Activated T-cell treated with anti-CD3 and anti-CD28 coated beads for 48 hours (primary cell): ENCODE measurements around the gene EGLN1.

Source experiments
- DNase-seq: peaks from one replicate; pipeline ENCODE4 v3.0.0-alpha.2; 2020; ENCODE audit warnings: low read depth

Gene EGLN1

GRCh38 chr1:231421546-231421970 is 529 bp downstream of the EGLN1 start:
- DNase-seq: peak; percentile 45

GRCh38 chr1:231420959-231421545 is 1.0 kb downstream of the EGLN1 start:
- peak; percentile 31 for DNase-seq

- no peak for DNase-seq
These were observed 1.7 kb downstream of the EGLN1 start for GRCh38 chr1:231420299-231420958.

DNA sequence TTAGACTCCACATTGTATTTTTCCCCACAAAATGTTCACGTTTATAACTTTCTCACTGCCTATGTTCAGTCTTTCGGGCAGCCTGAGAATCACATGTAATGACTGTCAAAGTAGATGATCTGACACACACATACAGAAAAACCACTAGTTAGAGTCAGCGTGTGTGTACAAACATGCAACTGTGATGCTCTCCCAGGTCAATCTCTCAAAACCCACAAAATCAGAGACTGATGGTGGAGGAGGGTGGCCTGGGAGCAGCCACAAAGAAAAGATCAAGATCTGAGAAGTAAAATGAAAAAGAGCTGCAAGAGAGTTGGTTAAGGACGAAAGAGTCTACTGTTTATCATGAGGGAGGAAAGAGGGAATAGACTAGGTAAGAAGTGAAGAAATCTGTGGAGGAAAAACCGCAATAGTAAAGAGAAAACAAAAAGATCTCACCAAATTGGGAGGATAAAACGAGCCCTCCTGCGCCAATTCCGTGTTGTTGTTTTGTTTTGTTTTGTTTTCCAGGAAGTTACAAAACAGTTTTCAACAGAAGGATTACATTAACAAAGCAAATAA is 2.3 kb downstream of the EGLN1 start:
- DNase-seq: no peak

- no peak for DNase-seq
These were observed 2.9 kb downstream of the EGLN1 start for GRCh38 chr1:231419147-231419546.

GRCh38 chr1:231418741-231419107 is 3.4 kb downstream of the EGLN1 start:
- no peak for DNase-seq

DNA sequence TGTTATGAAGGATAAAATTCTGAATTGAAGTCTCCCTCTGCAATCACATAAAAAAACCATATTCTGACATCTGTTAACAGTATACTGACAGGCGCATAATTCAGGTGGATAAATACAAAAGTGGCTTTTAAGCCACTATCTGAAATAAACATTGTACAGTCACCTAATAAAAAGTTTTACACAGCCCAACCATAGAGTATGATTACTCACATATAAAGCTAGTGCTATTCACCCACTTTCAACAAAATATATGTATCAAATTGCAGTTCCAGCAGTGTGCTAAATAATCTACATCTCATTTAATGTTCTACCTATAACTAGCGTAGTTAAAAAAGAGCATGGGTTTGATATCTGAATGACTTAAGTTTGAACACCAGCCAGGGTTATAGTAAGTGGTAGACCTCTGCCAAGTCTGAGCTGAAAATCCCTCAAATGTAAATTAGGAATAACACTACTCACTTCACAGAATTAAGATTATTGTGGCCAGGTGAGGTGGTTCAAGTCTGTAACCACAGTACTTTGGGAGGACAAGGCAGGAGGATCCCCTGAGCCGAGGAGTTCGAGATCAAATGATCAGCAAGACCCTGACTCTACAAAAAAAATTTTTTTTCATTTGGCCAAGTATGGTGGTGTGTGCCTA is 3.9 kb downstream of the EGLN1 start:
- no peak for DNase-seq

DNA sequence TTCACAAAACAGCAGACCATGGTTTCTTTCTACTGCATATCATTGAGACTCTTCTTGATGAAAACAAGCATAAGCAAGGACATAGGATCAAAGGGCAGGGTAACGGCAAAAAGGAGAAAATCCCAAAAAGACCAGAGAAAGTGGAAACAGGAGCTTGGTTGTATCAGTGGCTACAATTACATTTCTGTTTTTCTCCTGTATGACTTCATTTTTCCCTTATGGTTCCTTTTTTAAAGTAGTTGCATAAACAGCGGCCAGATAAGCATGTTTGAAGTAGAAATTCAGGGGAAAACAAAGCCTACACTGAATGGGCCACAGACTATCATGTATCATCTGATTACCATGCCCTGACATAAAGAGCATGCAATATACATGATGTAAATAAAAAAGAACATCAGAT is 4.6 kb downstream of the EGLN1 start:
- no peak for DNase-seq

- DNase-seq: no peak
These were observed 5.2 kb downstream of the EGLN1 start for GRCh38 chr1:231416901-231417300.

DNA sequence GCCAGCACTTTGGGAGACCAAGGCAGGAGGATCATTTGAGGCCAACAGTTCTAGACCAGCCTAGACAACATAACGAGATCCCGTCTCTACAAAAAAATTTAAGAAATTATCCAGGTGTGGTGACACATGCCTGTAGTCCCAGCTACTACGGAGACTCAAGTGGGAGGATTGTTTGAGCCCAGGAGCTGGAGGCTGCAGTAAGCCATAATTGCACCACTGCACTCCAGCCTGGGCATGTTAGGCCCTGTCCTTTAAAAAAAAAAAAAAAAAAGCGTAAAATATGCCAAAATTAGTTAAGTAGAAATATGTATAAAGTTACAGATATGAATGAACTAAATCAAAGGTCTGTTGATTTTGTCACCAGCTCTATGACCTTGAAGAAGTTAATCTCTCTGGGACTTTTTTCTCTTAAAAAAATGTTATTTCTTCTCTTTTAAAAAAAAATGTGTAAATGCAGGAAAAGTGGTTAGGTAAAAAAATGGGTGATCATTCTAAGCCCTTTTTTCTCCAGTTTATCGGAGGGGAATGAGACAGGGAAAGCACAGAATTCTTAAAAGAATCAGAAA is 7.0 kb downstream of the EGLN1 start:
- DNase-seq: no peak

- DNase-seq: no peak
These were observed 7.6 kb downstream of the EGLN1 start for GRCh38 chr1:231414260-231415016.

- DNase-seq: no peak
These were observed 8.4 kb downstream of the EGLN1 start for GRCh38 chr1:231413749-231414082.

GRCh38 chr1:231411036-231411531 is 11.0 kb downstream of the EGLN1 start:
- no peak for DNase-seq

- DNase-seq: no peak
These were observed 12.0 kb downstream of the EGLN1 start for GRCh38 chr1:231410036-231410612.

- no peak for DNase-seq
These were observed 13.5 kb downstream of the EGLN1 start for GRCh38 chr1:231408528-231409094.

DNA sequence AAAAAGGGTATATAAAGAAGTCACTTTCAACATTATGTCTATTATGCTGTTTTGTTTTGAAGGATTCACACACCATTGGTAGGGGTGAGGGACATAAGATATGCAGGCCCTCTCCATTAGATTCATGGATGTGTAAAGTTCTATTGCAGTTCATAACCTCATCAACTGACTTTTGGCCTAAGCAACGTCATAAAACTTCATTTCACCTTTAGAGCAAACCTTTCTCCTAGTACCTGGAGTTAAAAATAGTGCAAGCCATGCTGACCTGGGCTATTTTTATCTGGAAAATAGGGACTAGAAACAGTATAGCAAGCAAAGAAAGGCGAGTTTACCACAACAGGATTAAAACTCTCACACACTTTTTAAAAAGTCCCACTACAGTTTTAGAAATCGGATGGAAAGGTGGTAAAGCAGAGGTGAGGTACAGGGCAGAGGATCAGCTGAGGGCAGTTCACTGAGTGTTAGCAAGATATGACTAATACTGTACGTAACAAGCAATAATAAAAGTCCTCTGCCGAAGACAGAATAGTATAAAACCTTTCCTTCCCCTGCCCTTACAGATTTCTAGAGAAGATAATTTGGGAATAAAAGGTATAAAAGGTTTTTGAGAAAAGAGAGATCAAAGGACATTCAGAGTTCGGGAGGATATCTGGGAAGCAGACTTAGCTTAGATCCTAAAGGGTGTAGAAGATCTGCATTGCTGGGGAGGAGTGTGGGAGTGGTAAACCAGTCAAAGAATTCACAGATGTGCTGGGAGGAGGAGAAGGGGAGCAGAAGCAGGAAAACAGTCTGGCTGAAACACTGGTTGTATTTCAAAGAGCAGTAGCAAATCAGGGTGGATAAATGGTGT is 14.3 kb downstream of the EGLN1 start:
- DNase-seq: no peak

DNA sequence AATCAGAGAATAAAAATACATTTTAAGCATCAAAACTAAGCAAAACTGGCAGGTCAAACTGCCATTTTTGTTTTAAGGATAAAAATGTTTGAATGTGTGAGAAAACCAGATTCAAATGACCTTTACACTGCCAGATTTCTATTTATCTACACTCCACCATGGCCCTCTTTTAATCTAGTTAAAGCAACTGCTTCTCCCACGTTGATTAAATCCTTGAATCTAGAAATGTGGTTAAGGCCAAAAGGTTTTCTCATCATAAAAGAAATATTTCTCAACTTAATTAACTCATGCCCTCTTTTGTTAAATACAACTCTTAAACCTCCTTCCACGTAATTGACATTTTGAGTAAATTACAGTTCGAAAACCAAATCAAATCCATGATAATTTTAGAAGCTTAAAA is 15.0 kb downstream of the EGLN1 start:
- DNase-seq: no peak

DNA sequence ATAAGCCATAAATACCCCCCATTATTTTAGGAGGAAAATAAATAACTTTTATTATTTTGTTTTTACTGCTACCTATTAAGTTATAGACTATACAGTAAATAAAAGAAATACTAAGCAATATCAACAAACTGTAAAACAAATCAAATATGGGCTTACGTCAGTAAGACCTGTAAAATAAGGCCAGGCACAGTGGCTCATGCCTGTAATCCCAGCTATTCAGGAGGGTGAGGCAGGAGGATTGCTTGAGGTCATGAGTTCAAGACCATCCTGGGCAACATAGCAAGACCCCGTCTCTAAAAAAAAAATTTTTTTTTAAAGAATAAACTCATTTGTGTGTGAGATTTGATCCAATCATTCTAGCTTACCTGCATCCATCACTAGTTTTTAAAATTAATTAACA is 17.8 kb downstream of the EGLN1 start:
- no peak for DNase-seq

DNA sequence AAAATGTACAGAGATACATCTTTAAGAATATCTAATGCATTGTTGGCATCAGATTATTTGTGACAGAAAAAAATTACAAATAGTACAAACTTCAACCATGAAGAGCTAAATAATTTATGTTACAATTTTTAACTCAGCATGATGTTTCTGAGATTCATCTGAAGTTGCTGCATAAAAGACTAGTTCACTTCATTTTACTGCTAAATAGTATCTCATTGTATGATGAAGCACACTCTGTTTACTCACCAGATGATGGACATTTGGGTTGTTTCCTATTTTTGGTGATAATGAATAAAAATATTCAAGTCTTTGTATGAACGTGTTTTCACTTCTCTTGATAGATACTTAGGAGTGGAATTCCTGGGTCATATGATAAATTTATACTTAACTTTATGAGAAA is 20.6 kb downstream of the EGLN1 start:
- DNase-seq: no peak

- DNase-seq: no peak
These were observed 24.0 kb downstream of the EGLN1 start for GRCh38 chr1:231397886-231398671.
